Fibroblast of the aortic adventitia (primary cell): ENCODE results near the gene ANKRD6. TPM values are rescaled to one million over a fixed set of nuclear protein-coding genes. Genes with fewer than 3 reads are reported as not detected.

Source experiments
- DNase-seq: peaks from one replicate; pipeline ENCODE4 v3.0.0-alpha.2; 2010; ENCODE audit warnings: low read depth
- H3K4me3 ChIP-seq: 2 replicates; pipeline ENCODE4 v1.5.1; 2011; ENCODE audit warnings: low read depth, mild to moderate bottlenecking, control low read depth, low read length, moderate library complexity
- total RNA-seq: library from RNA; depleted of rRNA; stranded (reverse); fragments of >200 nt; gene quantifications from 2 replicates; pipeline ENCODE4 v1.2.3, GENCODE V29; 2012; ENCODE audit warnings: low replicate concordance
- TF ChIP-seq, protein P1 (sequence below): IDR thresholded peaks from 2 replicates; pipeline ENCODE4 v1.5.1; 2011; ENCODE audit warnings: mild to moderate bottlenecking, low read length, control low read depth, inconsistent platforms; ENCODE audit not compliant: insufficient read depth

The ANKRD6 gene
- total RNA-seq, 1 donor: 14.6 TPM

DNA sequence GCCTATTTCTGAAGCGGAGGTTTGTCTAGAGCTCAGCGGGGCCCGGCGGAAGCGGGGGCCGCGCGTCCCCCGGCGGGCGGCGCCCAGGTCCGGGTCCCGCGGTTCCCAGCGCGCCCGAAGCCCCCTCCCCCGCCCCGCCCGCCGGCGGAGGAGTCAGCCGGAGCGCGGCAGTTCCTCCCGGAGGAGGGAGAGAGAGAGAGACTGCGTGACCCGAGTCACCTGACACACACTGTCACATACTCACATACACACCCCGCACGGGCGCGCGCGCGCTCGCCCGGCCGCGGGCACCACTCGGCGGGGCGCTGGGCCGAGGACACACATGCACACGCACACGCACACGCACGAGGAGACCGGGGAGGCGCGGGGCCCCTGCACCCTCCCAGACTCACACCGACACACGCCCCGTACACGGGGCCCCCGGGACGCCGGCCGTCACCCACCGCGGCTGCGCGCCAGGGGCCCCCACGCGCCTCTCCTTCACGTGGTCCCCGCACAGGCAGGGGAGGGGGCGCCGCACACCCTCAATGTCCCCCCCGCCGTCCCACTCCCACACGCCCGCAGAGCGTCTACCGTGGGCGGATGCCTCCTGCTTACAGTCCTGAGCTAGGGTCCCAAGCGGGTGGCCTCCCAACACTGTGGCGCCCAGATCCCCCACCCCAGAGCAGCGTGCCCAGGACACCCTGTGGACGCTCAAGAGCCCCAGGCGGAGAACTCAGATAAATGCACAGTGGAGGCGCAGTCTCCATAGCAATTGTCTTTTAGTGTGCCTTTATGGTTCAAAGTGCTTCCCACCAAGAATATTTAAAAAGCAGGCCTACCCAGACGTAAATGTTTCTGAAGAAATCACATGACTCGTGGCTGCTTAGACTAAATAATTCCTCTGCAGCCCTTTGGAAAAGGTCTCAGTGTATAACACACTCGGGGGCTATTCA is 20.6 kb upstream of the ANKRD6 start, which contains the start of gene RRAGD:
Gene RRAGD (minus strand): TSS at position 203 of the 935 bp plus-strand sequence. CDS start 280 bp downstream, outside the sequence.
- DNase-seq: no peak
- H3K4me3 ChIP-seq: peak within 1 kb of the TSS; percentile 52
- TF ChIP-seq, protein P1, sequence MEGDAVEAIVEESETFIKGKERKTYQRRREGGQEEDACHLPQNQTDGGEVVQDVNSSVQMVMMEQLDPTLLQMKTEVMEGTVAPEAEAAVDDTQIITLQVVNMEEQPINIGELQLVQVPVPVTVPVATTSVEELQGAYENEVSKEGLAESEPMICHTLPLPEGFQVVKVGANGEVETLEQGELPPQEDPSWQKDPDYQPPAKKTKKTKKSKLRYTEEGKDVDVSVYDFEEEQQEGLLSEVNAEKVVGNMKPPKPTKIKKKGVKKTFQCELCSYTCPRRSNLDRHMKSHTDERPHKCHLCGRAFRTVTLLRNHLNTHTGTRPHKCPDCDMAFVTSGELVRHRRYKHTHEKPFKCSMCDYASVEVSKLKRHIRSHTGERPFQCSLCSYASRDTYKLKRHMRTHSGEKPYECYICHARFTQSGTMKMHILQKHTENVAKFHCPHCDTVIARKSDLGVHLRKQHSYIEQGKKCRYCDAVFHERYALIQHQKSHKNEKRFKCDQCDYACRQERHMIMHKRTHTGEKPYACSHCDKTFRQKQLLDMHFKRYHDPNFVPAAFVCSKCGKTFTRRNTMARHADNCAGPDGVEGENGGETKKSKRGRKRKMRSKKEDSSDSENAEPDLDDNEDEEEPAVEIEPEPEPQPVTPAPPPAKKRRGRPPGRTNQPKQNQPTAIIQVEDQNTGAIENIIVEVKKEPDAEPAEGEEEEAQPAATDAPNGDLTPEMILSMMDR: no peak

DNA sequence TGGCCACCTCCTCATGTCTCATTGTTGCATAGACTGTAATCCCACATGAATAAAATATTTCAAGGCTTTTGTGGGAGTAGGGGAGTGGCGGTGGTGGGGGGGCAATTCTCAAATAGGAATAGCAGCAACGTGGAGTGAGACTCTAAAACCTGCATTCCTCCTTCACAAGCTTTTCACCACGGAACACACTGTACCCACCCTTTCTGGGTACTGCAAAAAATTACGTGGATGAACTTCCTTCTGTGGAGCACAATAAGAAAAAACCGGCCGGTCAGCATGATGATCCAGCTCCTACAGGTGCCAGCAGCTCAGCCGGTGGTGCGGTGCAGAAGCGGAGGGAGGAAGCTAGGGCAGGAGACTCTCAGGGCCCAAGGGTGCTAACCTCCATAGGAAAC is 19.9 kb upstream of the ANKRD6 start:
- DNase-seq: no peak
- TF ChIP-seq, protein P1: no peak
- no peak overlapping the region for H3K4me3 ChIP-seq

DNA sequence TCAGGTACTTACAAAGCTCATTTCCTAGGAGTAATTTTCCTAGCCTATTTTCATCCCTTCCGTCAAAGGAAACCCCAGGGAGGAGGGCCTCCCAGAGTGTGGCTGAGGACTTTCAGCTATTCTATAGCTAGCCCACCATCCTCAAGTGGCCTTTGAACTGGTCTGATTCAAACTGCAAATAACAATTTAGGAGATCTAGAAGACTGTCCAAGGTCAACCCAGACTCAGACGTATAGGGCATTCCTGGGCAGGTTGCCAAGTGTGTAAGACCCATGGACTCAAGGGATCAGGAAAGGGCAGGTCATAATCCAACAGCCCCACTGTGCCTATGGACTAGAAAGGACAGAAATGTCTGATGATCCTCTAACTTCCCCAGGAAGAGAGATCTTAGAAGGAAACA is 18.7 kb upstream of the ANKRD6 start:
- H3K4me3 ChIP-seq: no peak overlapping the region
- no peak for DNase-seq
- TF ChIP-seq, protein P1: no peak

DNA sequence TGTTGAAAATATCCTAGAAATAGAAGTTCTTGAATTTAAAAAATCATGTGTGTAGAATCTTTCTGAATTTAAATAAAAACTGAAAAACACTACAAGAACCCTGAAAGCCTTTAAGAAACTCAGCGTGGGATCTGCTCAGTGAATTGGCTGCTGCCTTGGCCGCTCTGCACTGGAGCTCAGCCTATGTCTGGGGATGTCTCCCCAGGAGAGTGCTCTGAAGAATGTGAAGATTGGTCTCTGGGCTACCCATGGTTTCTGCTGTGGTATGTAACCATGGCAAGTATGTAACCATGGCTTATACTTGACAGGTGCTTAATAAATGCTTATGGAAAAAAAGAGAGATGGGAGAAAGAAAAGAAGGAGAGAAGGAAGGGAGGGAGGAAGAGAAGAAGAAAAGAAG is 17.8 kb upstream of the ANKRD6 start:
- DNase-seq: no peak
- TF ChIP-seq, protein P1: no peak
- H3K4me3 ChIP-seq: no peak overlapping the region

DNA sequence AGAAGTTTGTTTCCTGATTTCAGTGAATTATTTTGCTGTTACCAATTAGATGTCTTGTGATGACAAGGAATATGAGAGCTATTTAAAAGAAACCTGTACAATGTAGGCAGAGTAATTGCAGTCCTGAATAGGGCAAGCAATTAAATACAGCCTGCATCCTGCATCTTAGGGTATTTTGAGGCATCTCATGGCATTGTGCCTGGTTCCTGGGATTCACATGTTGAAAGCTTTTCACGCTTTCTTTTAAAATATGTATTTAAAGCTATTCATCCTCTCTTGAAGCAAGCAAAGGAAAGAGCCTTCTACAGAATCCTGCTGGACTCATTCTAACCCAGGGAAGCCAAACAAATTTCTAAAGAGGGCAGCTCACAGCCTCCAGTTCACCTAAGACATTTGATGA is 16.2 kb upstream of the ANKRD6 start:
- H3K4me3 ChIP-seq: no peak overlapping the region
- TF ChIP-seq, protein P1: no peak
- DNase-seq: no peak

DNA sequence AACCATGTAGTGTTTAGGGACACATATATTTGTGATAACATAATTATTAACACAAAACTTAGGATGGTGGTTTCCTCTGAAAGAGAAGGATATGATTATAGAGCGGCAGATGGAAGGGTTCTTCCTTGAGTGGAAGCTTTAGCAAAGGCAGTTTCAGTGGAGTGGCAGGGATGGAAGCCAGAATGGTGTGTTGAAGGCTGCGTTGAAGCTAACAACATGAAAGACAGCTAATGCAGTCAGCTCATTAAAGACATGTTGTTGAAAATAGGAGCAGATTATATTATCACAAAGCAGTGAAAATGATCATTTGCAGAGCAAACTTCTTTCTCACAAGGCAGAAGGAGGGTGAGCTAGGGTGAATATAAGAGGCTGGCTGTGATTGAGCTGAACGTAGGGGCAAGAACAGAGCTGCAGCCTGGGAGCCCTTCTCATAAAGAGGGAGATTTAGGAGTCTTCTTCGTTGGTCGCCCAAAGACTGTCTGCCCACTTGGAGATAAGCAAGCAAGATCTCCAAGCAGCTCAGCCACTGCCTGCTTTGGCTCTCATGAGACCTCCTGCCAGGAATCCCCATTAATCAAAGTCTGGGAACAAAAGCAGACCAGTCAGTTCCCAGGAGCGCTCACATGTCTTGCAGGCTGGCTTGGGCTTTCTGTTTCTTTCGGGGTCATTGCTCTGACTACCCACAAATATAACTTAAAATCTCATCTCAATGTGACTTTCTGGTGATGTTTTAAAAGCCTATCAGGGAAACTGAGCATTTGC is 2.6 kb upstream of the ANKRD6 start:
- peak; percentile 49 for DNase-seq
- TF ChIP-seq, protein P1: no peak
- no peak overlapping the region for H3K4me3 ChIP-seq
